K562 (cell line): ENCODE data around the gene KCNG1. TPM values are rescaled to one million over a fixed set of nuclear protein-coding genes. Genes with fewer than 3 reads are reported as not detected.

ENCODE experiments used
- ATAC-seq: fragments of 200-7000 bp; cut with Tn5 transposase; 3 replicates; pipeline ENCODE4 v1.9.1; 2020; ENCODE audit warnings: moderate library complexity
- BruUV-seq: library from RNA; stranded (reverse); fragments of 400-500 nt; replicated peaks from 2 replicates; lab custom pipeline; 2021; lab: Mats Ljungman, UMichigan
- CTCF ChIA-PET: fragments of 300-600 bp; formaldehyde crosslinking; extraction: SDS; loops from one replicate; lab custom pipeline; 2021; ENCODE audit warnings: low intra/inter-chr PET ratio; lab: Yijun Ruan, JAX
- POLR2A ChIA-PET: fragments of 300-600, 350-650 bp; sonication (Branson Sonifier 250); formaldehyde crosslinking; extraction: SDS; loops from one replicate; lab custom pipeline; 2021; ENCODE audit warnings: antibody characterized with exemption, inconsistent platforms; lab: Yijun Ruan, JAX
- DNase-seq, 4 experiments: peaks; one replicate each; pipeline versions ENCODE4 v3.0.0 to v3.0.0-alpha.2; 2011 to 2018; ENCODE audit warnings: low spot score in 3 of 4, mixed read lengths in 3 of 4; ENCODE audit errors: extremely low read depth in 1 of 4
- FAIRE-seq: peaks from 2 replicates; lab custom pipeline; 2011; peaks lifted over from hg19 to GRCh38; lab: Jason Lieb, UNC
- H2AFZ ChIP-seq: 2 replicates; pipeline ENCODE4 v1.6.0; 2011; ENCODE audit warnings: low read depth, low read length, control low read depth, inconsistent platforms
- H3K27ac ChIP-seq: fragments of 200-600 bp; 3 replicates; pipeline ENCODE4 v1.8.0; 2011; ENCODE audit warnings: low read depth, mild to moderate bottlenecking, control low read depth, inconsistent platforms, low read length, moderate library complexity, mixed read lengths; ENCODE audit errors: extremely low read depth
- H3K27me3 ChIP-seq, 2 experiments: fragments of 300-600 bp in 1 of 2; 2 replicates in 1 of 2; 3 replicates in 1 of 2; pipeline versions ENCODE4 v1.6.0 to v1.8.0; 2011; ENCODE audit warnings: inconsistent platforms in 2 of 2, low read length in 2 of 2, mild to moderate bottlenecking in 1 of 2, mixed read lengths in 1 of 2, moderate library complexity in 1 of 2; ENCODE audit not compliant: control insufficient read depth in 2 of 2, insufficient read depth in 2 of 2
- H3K36me3 ChIP-seq: fragments of 300-600 bp; 3 replicates; pipeline ENCODE4 v1.8.0; 2011; ENCODE audit warnings: mild to moderate bottlenecking, low read length, inconsistent platforms; ENCODE audit not compliant: control insufficient read depth, insufficient read depth
- H3K4me1 ChIP-seq, 2 experiments: fragments of 200-600 bp in 1 of 2; replicated peaks in 1 of 2; 2 replicates in 1 of 2; 3 replicates in 1 of 2; pipeline versions ENCODE4 v1.5.1 to v1.8.0; 2011; ENCODE audit warnings: inconsistent platforms in 2 of 2, low read length in 2 of 2, mild to moderate bottlenecking in 1 of 2, mixed read lengths in 1 of 2, moderate library complexity in 1 of 2; ENCODE audit not compliant: control insufficient read depth in 2 of 2, insufficient read depth in 2 of 2
- H3K4me2 ChIP-seq: 2 replicates; pipeline ENCODE4 v1.6.1; 2011; ENCODE audit warnings: low read length, control low read depth, inconsistent platforms, mixed read lengths; ENCODE audit not compliant: insufficient read depth
- H3K4me3 ChIP-seq: fragments of 200-600 bp; sonication (generic), shearing (Covaris generic); 2 replicates; pipeline ENCODE4 v1.5.1; 2016; ENCODE audit warnings: control low read depth, inconsistent platforms
- H3K79me2 ChIP-seq: fragments of 200-600 bp; 3 replicates; pipeline ENCODE4 v1.8.0; 2011; ENCODE audit warnings: low read length, inconsistent platforms; ENCODE audit not compliant: control insufficient read depth, insufficient read depth
- H3K9ac ChIP-seq, 2 experiments: 2 replicates each; pipeline versions ENCODE4 v1.6.0 to v1.6.1; 2011; ENCODE audit warnings: low read depth in 2 of 2, low read length in 2 of 2, control low read depth in 1 of 2, inconsistent platforms in 1 of 2, mild to moderate bottlenecking in 1 of 2, mixed read lengths in 1 of 2; ENCODE audit not compliant: insufficient read depth in 1 of 2
- H3K9me1 ChIP-seq: one replicate; pipeline ENCODE4 v1.6.0; 2011; ENCODE audit warnings: inconsistent platforms, mild to moderate bottlenecking, low read length, moderate library complexity; ENCODE audit not compliant: control insufficient read depth, insufficient read depth
- H3K9me3 ChIP-seq: replicated peaks from 2 replicates; pipeline ENCODE4 v1.5.1; 2011; ENCODE audit warnings: low read depth, low read length, inconsistent platforms; ENCODE audit not compliant: control insufficient read depth, insufficient read depth
- H4K20me1 ChIP-seq: replicated peaks from 2 replicates; pipeline ENCODE4 v1.6.1; 2011; ENCODE audit warnings: low read length, inconsistent platforms, mixed read lengths; ENCODE audit not compliant: control insufficient read depth, insufficient read depth
- DDX20 ChIP-seq: fragments of 450-650 bp; IDR thresholded peaks from 2 replicates; pipeline ENCODE4 v1.6.1; 2016; ENCODE audit warnings: missing genetic modification characterization, low read depth, mild to moderate bottlenecking, missing compliant biosample characterization, moderate library complexity
- MTA2 ChIP-seq: fragments of 450-650 bp; IDR thresholded peaks from 2 replicates; pipeline ENCODE4 v1.6.1; 2016; ENCODE audit warnings: low read depth
- NR2C1 ChIP-seq, 2 experiments: fragments of 450-650 bp; IDR thresholded peaks; 2 replicates each; pipeline ENCODE4 v1.6.1; 2017; ENCODE audit warnings: mild to moderate bottlenecking in 2 of 2, antibody characterized with exemption in 1 of 2, inconsistent platforms in 1 of 2, missing compliant biosample characterization in 1 of 2, missing genetic modification characterization in 1 of 2
- PRDM10 ChIP-seq: fragments of 450-650 bp; IDR thresholded peaks from 2 replicates; pipeline ENCODE4 v1.6.1; 2018; ENCODE audit not compliant: partially characterized antibody
- RBM25 ChIP-seq: fragments of 200-400 bp; formaldehyde crosslinking; IDR thresholded peaks from 2 replicates; pipeline ENCODE4 v1.6.1; 2018; ENCODE audit warnings: low read length, low read depth, moderate library complexity; ENCODE audit not compliant: severe bottlenecking
- THRB ChIP-seq: fragments of 450-650 bp; formaldehyde crosslinking; conservative IDR thresholded peaks from 2 replicates; pipeline ENCODE4 v1.4.0; 2022; ENCODE audit warnings: mild to moderate bottlenecking, missing genetic modification characterization
- USF1 ChIP-seq: sonication (generic); formaldehyde crosslinking; IDR thresholded peaks from 2 replicates; pipeline ENCODE4 v1.9.0; 2022; ENCODE audit warnings: mild to moderate bottlenecking, missing genetic modification reagents
- ZNF239 ChIP-seq: fragments of 250-450 bp; sonication (Bioruptor Pico); IDR thresholded peaks from 2 replicates; pipeline ENCODE4 v1.4.0; 2020; ENCODE audit warnings: mild to moderate bottlenecking
- WGBS: fragments of 100-300 bp; shearing (Covaris generic); methylation state at CpG from one replicate; pipeline ENCODE4 v1.1.6; 2016; ENCODE audit warnings: low coverage, mixed read lengths; ENCODE audit not compliant: insufficient coverage; ENCODE audit errors: missing lambda C conversion rate; 5-methylcytosine and 5-hydroxymethylcytosine counted together
- in situ Hi-C: fragments of 300-500 bp; cut with MboI; formaldehyde crosslinking; loops from 4 replicates; pipeline ENCODE4 v1.15.0; 2018; ENCODE audit warnings: inconsistent platforms, mixed read lengths
- intact Hi-C: fragments of 100-400 bp; cut with micrococcal nuclease; formaldehyde crosslinking; loops from 2 replicates; pipeline ENCODE4 v1.14.2; 2022
- polyA plus RNA-seq, 8 experiments: library from polyadenylated mRNA; depleted of rRNA in 4 of 8; stranded (reverse) in 5 of 8; unstranded in 3 of 8; fragments of >200 nt; fragmentation: Nextera tagmentation in 2 of 8; fragmentation: Illumina TruSeq in 1 of 8; extraction: Ambion mirVana in 2 of 8; extraction: Trizol in 1 of 8; gene quantifications; 2 replicates each; pipeline versions ENCODE4 v1.2.1 to v1.2.3, GENCODE V29; 2011 to 2014; ENCODE audit warnings: inconsistent platforms in 1 of 8, missing spikeins in 1 of 8
- total RNA-seq, 7 experiments: library from RNA; depleted of rRNA in 6 of 7; stranded (reverse); fragments of >200 nt in 6 of 7; fragmentation: Illumina TruSeq in 2 of 7; extraction: Trizol in 2 of 7; gene quantifications; 2 replicates each; pipeline versions ENCODE4 v1.2.1 to v1.2.3, GENCODE V29; 2011 to 2021; ENCODE audit warnings: low replicate concordance in 1 of 7
- TF ChIP-seq, protein P1 (sequence below): sonication (generic); formaldehyde crosslinking; IDR thresholded peaks from 2 replicates; pipeline ENCODE4 v1.5.0; 2020; ENCODE audit warnings: missing genetic modification reagents
- TF ChIP-seq, protein P2 (sequence below), 3 experiments: IDR thresholded peaks in 2 of 3; conservative IDR thresholded peaks in 1 of 3; 2 replicates each; pipeline ENCODE4 v1.5.1; 2011 to 2012; ENCODE audit warnings: low read length in 3 of 3, mild to moderate bottlenecking in 3 of 3, control low read depth in 2 of 3, improper control_type of control experiment in 1 of 3, inconsistent platforms in 1 of 3, low read depth in 1 of 3, mixed read lengths in 1 of 3, moderate library complexity in 1 of 3; ENCODE audit not compliant: insufficient read depth in 2 of 3

Gene KCNG1
- total and polyA plus RNA-seq, 9 of the 15 experiments (the other 6 are each of a cell fraction or from before 2014, with no cell fraction given): 0.06 to 1.5 (median 0.22) TPM; not detected in 2

DNA sequence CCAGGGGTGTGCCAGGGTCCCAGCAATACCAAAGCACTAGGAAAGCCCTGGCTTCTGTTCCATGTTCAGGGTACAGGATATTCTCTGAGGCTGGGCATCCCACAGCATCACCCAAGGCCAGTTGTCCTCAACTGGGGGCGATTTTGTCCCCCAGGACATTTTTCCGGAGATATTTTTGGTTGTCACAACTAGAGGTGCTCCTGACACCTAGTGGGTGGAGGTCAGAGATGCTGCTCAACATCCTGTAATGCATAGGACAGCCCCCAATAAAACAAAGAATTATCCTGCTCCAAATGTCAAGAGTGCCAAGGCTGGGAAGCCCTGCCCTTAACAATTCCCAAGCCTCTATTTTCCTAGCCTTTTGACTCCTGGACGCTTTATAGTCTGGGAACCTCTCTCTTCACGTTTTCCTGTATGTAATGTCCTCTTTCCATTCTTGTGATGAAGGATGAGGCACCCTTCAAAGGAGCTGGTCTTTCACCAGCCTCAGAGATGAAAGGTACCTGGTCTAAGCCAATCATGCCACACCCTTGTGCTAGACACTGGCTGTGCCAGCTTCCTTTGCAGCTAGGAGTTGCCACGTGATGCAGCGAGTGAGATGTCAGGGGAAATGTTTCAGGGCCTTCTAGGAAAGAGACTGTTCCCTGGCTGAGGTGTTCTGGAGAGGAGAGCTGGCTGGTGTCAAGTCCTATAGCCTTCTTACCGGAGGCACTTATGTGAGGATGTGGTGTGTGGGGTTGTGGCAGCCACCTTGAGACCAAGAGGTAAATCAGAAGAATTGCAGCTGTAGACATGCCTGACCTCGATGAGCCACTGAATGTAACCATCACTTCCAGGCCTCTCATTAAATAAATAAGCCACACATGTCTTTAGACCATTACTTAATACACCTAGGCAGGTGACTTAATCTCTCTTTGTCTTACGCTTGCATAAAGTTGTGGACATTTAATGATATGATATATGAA lies 23.4 kb upstream of the KCNG1 start:
- no peak for DNase-seq
- Histone ChIP-seq H3K27me3 (peaks cover 5 to 22% of the 10 kb centered on the region in 2 experiments; a peak in 4 of 5 replicates), H3K9ac (no peak overlapping the region), H2AFZ (no peak overlapping the region), H3K9me3 (no peaks in the 10 kb centered on the region), H3K36me3 (no peaks in the 10 kb centered on the region), H4K20me1 (no peaks in the 10 kb centered on the region), H3K79me2 (no peaks in the 10 kb centered on the region), H3K4me1 (no peaks in the 10 kb centered on the region), H3K4me3 (no peak overlapping the region), H3K27ac (no peak overlapping the region), H3K4me2 (no peak overlapping the region), H3K9me1 (no peaks in the 10 kb centered on the region)
- ATAC-seq: no peak
- ChIA-PET POLR2A (interaction anchor here (0.6 to 0.7 kb wide), 2 partner anchors 15 to 512 kb away, joined by 3 to 4 read pairs; no protein-coding TSS in a partner anchor), CTCF (no interaction called here)
- intact Hi-C loops: no loop called here
- WGBS: 5% methylated on average over 9 of the region's 9 CpGs
- in situ Hi-C loops: no loop called here
- no peak for FAIRE-seq
- BruUV-seq: no TSS peak
- TF ChIP-seq PRDM10: no peak
- TF ChIP-seq DDX20 (tag): no peak
- TF ChIP-seq, protein P1, sequence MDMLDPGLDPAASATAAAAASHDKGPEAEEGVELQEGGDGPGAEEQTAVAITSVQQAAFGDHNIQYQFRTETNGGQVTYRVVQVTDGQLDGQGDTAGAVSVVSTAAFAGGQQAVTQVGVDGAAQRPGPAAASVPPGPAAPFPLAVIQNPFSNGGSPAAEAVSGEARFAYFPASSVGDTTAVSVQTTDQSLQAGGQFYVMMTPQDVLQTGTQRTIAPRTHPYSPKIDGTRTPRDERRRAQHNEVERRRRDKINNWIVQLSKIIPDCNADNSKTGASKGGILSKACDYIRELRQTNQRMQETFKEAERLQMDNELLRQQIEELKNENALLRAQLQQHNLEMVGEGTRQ (CRISPR knock-in tag): peak; percentile 57
- no peak for TF ChIP-seq THRB (CRISPR knock-in tag)
- TF ChIP-seq ZNF239 (CRISPR knock-in tag): no peak
- TF ChIP-seq MTA2: no peak
- TF ChIP-seq NR2C1 (IDR thresholded peaks at IDR 0.05): no peak
- no peak for TF ChIP-seq NR2C1 (tag; IDR thresholded peaks at IDR 0.05)
- TF ChIP-seq, protein P2, sequence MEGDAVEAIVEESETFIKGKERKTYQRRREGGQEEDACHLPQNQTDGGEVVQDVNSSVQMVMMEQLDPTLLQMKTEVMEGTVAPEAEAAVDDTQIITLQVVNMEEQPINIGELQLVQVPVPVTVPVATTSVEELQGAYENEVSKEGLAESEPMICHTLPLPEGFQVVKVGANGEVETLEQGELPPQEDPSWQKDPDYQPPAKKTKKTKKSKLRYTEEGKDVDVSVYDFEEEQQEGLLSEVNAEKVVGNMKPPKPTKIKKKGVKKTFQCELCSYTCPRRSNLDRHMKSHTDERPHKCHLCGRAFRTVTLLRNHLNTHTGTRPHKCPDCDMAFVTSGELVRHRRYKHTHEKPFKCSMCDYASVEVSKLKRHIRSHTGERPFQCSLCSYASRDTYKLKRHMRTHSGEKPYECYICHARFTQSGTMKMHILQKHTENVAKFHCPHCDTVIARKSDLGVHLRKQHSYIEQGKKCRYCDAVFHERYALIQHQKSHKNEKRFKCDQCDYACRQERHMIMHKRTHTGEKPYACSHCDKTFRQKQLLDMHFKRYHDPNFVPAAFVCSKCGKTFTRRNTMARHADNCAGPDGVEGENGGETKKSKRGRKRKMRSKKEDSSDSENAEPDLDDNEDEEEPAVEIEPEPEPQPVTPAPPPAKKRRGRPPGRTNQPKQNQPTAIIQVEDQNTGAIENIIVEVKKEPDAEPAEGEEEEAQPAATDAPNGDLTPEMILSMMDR (IDR thresholded peaks at IDR 0.05 in 2 of 3, conservative IDR thresholded peaks at IDR 0.05 in 1 of 3; ENCODE audit: insufficient read depth in 2 of 3, low read depth in 1 of 3, low read length in 3 of 3): peak in 1 of 3 experiments; percentile 22; a peak in 1 of 6 replicates
- peak; percentile 61 for TF ChIP-seq USF1
- TF ChIP-seq RBM25: peak; percentile 69
